HG03521 (cell line): ENCODE measurements around the gene COX6B1.
"Not testable (repeated sequence)": the region's sequence is repeated elsewhere in the genome, so short reads cannot be mapped to it uniquely, and the experiment has no call there.

Source experiments
- ATAC-seq: cut with Tn5 transposase; IDR thresholded peaks from one replicate; pipeline ENCODE4 v1.9.1; 2021; ENCODE audit warnings: mild to moderate bottlenecking, moderate library complexity; ENCODE audit not compliant: unreplicated experiment

Gene COX6B1, protein sequence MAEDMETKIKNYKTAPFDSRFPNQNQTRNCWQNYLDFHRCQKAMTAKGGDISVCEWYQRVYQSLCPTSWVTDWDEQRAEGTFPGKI

GRCh38 chr19:35648017-35648961 lies at the start of gene COX6B1:
Gene COX6B1, plus strand, starts transcription at chr19:35648323. Its CDS starts 2,921 bp downstream, at chr19:35651244.
- ATAC-seq = peak; percentile 55

- no peak for ATAC-seq
These were observed 46.2 kb upstream of the COX6B1 start for GRCh38 chr19:35601971-35602370.

- not testable (repeated sequence) for ATAC-seq
These were observed 43.7 kb upstream of the COX6B1 start for GRCh38 chr19:35604436-35604835.

- not testable (repeated sequence) for ATAC-seq
These were observed 41.0 kb upstream of the COX6B1 start for GRCh38 chr19:35607170-35607569.

DNA sequence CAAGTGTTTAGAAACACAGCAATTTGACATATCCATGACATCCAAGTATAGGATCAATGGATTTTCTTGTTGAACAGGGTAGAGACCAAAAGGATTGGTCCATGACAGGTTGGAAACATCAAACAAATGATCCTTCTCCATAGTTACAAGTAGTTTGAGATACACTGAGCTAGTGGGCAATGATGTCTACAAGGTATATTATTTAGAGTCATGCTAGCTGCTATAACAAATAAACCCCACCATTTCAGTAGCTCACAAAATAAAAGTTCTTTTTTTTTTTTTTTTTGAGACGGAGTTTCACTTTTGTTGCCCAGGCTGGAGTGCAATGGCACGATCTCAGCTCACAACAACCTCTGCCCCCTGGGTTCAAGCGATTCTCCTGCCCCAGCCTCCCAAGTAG lies 40.5 kb upstream of the COX6B1 start:
- ATAC-seq = no peak

DNA sequence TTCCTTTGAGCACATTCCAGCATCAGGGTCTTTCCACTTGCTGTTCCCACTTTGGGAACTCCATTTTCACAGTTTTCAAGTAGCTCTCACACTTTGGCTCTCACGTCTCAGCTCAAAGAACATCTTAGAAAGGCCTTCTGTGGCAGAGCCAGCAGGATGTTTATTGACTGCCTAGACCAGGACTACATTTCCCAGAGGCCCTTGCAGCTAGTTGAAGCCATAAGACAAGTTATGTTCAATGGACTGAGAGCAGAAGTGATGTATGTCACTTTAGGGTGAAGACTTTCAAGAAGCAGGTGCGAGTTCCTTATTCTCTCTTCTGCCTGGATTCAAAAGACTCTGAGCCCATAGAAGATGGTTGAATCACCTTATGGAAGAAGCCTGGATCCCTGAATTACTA lies 39.9 kb upstream of the COX6B1 start:
- ATAC-seq = no peak

DNA sequence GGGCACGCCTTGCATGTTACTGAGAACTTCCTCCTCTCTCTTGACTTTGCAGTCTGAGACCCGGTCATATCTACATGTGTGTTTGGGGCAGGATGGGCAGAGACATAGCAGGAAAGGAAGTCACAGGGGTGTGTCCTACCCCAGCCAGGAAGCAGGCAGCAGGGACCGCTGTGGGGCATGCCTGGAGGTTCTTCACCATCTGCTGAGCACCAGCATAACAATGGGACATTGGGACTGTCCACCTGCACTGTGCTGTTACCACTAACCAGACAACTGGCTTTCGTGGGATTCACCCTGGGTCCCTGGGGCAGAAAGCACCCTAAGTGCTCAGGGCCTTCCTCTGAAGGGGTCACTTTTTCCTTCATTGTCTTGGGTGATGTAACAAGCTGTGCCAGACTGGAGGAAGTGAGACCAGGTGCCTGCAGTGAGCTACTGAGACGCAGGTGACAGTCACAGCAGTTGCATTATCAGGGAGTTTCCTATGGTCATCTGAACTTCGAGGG lies 38.2 kb upstream of the COX6B1 start:
- no peak for ATAC-seq

- no peak for ATAC-seq
These were observed 35.9 kb upstream of the COX6B1 start for GRCh38 chr19:35612224-35612558.

GRCh38 chr19:35612559-35613321 lies 35.4 kb upstream of the COX6B1 start, which contains the start of gene HAUS5:
Gene HAUS5, plus strand, starts transcription at chr19:35612735. Its CDS starts 60 bp downstream, at chr19:35612795.
- ATAC-seq = peak; percentile 71

DNA sequence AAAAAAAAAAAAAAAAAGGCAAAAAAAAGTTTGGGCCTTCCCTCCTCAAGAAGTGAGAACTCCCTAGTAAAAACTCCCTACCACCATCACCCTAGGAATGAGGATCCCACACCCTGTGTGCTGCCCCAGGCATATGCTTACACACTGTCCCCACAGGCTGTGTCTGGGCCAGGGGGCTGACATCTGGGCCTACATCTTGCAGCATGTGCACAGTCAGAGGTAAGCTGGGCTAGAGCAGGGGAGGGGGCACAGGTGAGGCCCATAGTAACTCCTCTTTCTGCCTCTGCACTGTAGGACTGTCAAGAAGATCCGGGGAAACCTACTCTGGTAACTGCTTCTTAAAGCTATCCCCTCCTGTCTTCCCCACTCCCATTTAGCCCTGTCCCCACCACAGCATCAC lies 34.5 kb upstream of the COX6B1 start:
- ATAC-seq = no peak

DNA sequence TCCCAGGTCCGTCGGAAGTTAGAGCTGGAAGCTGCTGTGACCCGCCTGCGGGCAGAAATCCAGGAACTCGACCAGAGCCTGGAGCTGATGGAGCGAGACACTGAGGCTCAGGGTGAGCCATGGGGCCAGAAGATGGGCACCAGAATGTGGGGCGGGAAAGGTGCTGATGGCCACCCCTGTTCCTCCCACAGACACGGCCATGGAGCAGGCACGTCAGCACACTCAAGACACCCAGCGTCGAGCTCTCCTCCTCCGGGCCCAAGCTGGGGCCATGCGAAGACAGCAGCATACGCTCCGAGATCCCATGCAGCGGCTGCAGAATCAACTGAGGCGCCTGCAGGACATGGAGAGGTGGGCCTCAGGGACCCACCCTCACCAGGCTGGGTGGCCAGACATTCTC lies 33.1 kb upstream of the COX6B1 start:
- ATAC-seq = no peak

DNA sequence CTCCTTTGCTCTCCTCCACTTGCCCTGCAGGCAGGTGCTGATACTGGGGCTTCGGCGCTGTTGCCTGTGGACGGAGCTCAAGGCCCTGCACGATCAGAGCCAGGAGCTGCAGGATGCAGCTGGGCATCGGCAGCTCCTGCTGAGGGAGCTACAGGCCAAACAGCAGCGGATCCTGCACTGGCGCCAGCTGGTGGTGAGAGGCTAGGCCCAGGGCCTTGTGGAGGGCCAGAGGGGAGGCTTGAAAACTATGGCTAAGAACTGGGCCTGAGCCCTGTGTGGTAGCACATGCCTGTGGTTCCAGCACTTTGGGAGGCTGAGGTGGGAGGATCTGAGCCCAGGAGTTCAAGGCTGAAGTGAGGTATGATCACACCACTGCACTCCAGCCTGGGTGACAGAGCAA lies 29.3 kb upstream of the COX6B1 start:
- no peak for ATAC-seq

DNA sequence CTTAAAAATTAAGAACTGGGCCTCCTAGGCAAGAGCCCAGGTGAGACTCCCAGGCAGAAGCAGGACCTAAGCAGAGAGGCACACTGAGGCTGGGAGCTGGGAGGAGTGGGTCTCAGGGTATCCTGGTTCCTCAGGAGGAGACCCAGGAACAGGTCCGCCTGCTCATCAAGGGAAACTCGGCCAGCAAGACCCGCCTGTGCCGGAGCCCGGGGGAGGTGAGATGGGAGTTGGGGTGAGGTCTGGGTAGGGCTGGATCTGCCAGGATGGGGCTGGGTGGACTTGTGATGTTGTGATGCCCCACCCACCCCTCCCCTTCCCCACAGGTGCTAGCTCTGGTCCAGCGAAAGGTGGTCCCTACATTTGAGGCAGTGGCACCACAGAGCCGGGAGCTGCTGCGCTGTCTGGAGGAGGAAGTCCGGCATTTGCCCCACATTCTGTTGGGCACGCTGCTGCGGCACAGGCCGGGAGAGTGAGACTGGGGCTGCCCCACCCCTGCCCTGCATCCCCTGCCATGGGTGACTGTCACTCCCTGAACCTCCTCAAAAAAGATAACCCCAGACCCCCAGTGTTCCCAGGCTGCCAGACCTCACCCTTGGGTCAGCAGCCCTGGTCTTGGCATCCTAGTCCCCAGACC lies 28.7 kb upstream of the COX6B1 start:
- ATAC-seq = no peak

DNA sequence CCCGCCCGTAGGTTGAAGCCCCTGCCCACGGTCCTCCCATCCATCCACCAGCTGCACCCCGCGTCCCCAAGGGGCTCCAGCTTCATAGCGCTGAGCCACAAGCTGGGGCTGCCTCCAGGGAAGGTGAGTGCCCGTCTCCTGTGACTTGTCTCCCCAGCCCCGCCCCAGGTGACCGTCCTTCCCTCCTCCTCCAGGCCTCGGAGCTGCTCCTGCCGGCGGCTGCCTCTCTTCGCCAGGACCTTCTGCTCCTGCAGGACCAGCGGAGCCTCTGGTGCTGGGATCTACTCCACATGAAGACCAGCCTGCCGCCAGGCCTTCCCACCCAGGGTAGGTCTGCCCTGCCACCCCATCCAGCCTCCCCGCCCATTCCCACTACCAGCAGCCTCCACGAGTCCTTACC lies 28.1 kb upstream of the COX6B1 start:
- no peak for ATAC-seq

GRCh38 chr19:35621708-35622107 lies 26.4 kb upstream of the COX6B1 start:
- ATAC-seq = no peak

- ATAC-seq = no peak
These were observed 25.4 kb upstream of the COX6B1 start for GRCh38 chr19:35622750-35623149.

DNA sequence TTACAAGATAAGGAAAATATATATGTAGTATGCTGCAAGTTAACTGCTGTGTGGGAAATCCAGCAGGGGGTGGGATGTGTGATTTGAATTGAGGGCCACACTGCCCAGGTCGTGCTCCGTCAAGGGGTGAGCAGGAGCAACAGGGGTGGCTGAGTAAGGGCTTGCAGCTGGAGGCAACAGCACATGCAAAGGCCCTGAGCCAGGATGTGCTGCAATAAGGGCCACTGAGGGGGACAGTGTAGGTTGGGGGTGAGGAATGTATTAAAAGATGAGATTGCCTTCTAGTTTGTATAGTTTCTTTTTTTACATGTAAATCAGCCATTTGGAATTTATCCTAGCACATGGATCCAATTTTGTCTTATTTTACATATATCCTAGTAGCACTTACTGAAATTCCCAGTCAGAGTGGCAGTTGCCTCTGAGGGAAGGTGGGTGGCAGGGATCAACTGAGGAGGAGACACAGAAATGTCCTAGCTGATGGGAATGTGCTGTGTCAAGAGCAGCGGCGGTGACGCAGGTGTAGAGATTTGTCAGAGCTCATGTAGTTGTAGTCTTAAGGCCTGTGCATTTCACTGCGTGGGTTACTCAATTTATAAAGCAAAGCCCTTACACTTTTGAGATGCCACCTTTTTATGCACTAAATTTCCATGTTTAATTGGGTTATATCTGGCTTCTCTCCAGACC lies 24.7 kb upstream of the COX6B1 start:
- ATAC-seq = no peak

- no peak for ATAC-seq
These were observed 19.9 kb upstream of the COX6B1 start for GRCh38 chr19:35628264-35628564.

- ATAC-seq = peak; percentile 94
These were observed 19.4 kb upstream of the COX6B1 start, which contains the start of gene RBM42 for GRCh38 chr19:35628565-35629331. Gene RBM42, plus strand, starts transcription at chr19:35629036. Its CDS starts 118 bp downstream, at chr19:35629154.

- peak; percentile 2 for ATAC-seq
These were observed 18.8 kb upstream of the COX6B1 start for GRCh38 chr19:35629332-35629633.
